HG02970 (cell line): ENCODE data around the gene HOXB8.

Experiments used
- ATAC-seq: cut with Tn5 transposase; IDR thresholded peaks from one replicate; pipeline ENCODE4 v1.9.1; 2021; ENCODE audit warnings: mild to moderate bottlenecking, moderate library complexity, moderate number of reproducible peaks; ENCODE audit not compliant: unreplicated experiment, low FRiP score

HOXB8 gene

GRCh38 chr17:48587276-48588073, 27.6 kb downstream of the HOXB8 start:
- no peak for ATAC-seq

- no peak for ATAC-seq
Observed at GRCh38 chr17:48586355-48587258, 28.5 kb downstream of the HOXB8 start.

- no peak for ATAC-seq
Observed at GRCh38 chr17:48584223-48584741, 30.8 kb downstream of the HOXB8 start.

- ATAC-seq, result no peak
Observed at GRCh38 chr17:48583708-48584222, 31.3 kb downstream of the HOXB8 start.

- ATAC-seq, result no peak
Observed at GRCh38 chr17:48582750-48583069, 32.4 kb downstream of the HOXB8 start.

- no peak for ATAC-seq
Observed at GRCh38 chr17:48579760-48580554, 35.1 kb downstream of the HOXB8 start.

- ATAC-seq, result no peak
Observed at GRCh38 chr17:48579471-48579759, 35.7 kb downstream of the HOXB8 start.

- no peak for ATAC-seq
Observed at GRCh38 chr17:48578616-48579470, 36.2 kb downstream of the HOXB8 start.

GRCh38 chr17:48577946-48578615, 37.0 kb downstream of the HOXB8 start, which contains the start of gene HOXB4:
Gene HOXB4 (minus strand): TSS chr17:48578350. CDS start chr17:48578319, 31 bp downstream.
- ATAC-seq, result no peak

GRCh38 chr17:48577330-48577945, 37.7 kb downstream of the HOXB8 start:
- ATAC-seq, result no peak

GRCh38 chr17:48576479-48577309, 38.4 kb downstream of the HOXB8 start:
- ATAC-seq, result no peak

GRCh38 chr17:48575673-48576478, 39.2 kb downstream of the HOXB8 start:
- ATAC-seq, result no peak

GRCh38 chr17:48575066-48575582, 40.0 kb downstream of the HOXB8 start:
- ATAC-seq, result no peak

- no peak for ATAC-seq
Observed at GRCh38 chr17:48574505-48575065, 40.5 kb downstream of the HOXB8 start.

GRCh38 chr17:48571826-48572417, 43.2 kb downstream of the HOXB8 start:
- ATAC-seq, result no peak
